LHCN-M2 (cell line): ENCODE measurements around the gene MYDGF. TPM values are rescaled to one million over a fixed set of nuclear protein-coding genes. Genes with fewer than 3 reads are reported as not detected.

ENCODE experiments used
- DNase-seq: peaks from one replicate; pipeline ENCODE4 v3.0.0-alpha.2; 2012; ENCODE audit warnings: low read depth
- total RNA-seq: library from RNA; depleted of rRNA; stranded (reverse); fragments of >200 nt; gene quantifications from 2 replicates; pipeline ENCODE4 v1.2.3, GENCODE V29; 2014

MYDGF gene
- total RNA-seq, 1 experiment from 2014 or later, result 151 TPM

DNA sequence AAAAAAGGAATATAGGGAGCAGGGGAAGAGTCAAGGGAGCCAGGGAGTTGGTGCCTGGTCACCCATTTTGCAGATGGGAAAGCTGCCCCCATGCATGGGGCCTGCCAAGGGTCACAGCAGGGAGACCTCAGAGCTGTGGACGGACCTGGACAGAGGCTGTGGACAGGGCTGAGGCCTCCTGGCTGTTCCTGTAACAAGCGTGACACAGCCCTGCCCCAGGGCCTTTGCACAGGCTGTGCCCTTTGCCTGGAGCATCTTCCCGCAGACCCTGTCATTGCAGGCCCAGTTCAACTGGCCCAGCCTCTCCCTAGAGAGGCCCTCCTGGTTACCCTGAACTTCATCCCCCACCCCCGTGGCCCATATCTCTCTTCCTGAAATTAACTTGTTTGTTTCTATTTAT is 24.4 kb downstream of the MYDGF start:
- no peak for DNase-seq

DNA sequence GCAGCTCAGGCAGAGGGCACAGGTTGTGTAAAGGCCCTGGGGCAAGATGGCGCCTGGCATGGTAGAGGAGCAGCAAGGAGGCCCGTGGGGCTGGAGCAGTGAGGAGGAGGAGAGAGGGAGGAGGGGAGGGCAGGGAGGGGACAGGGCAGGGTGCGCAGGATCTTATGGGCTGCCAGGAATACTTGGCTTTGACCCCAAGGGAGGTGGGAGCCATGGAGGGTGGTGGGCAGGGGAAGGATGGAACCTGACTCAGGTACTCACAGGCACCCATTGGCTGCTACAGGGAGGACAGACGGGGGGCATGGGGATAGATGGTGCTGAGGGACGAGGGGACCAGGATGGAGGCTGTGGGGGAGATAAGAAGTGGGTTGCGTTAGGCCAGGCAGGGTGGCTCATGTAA is 27.5 kb downstream of the MYDGF start:
- no peak for DNase-seq

DNA sequence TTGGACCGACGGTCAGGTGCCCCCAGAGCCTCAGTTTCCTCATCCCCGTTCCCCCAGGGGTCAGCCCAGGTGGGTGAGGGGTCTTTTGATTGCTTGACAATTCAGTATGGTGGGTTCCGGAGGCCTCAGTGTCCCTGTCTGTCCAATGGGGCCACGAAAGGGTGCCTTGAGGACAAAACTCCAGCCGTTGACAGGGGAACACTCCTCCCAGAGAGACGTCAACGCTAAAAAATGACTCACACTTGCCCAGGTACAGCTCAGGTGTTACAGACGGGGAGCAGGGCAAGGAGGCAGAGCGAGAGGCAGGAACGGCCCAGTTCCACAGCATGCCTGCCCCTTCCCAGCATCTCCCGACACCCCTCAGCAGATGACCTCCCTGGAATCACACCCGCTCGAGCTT is 29.0 kb downstream of the MYDGF start:
- DNase-seq, result no peak

DNA sequence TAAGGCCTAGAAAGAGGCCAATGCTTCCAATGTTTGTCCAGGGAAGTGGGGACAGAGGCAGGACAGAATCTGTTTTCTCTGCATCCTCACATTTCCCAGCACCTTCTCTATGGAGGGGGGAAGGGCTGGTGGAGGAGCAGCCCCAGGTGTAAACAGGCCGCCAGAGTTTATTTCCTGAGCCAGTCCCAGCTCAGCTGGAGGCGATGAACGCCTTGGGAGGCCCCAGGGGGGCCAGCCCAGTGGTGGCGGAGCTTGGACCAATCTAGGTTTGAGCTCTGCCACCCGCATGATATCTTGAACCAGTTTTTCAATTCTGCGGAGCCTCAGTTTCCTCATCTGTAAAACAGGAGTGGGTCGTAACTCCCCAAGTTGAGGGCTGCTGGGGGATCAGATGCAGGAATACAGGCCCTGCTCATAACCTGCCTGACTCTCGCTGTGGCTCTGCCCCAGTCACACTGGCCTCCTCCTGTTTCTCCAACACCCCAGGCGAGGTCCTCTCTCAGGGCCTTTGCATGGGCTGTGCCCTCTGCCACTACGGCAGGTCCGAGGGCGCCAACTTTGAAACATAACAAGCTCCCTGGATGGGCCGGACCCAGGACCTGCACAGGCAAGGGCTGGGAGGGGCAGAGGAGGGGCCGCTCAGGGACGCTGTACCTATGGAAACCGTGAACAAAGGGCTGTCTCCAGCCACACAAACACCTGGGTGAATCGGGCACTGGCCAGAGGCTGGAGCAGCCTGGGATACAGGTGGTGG is 29.7 kb downstream of the MYDGF start:
- no peak for DNase-seq

DNA sequence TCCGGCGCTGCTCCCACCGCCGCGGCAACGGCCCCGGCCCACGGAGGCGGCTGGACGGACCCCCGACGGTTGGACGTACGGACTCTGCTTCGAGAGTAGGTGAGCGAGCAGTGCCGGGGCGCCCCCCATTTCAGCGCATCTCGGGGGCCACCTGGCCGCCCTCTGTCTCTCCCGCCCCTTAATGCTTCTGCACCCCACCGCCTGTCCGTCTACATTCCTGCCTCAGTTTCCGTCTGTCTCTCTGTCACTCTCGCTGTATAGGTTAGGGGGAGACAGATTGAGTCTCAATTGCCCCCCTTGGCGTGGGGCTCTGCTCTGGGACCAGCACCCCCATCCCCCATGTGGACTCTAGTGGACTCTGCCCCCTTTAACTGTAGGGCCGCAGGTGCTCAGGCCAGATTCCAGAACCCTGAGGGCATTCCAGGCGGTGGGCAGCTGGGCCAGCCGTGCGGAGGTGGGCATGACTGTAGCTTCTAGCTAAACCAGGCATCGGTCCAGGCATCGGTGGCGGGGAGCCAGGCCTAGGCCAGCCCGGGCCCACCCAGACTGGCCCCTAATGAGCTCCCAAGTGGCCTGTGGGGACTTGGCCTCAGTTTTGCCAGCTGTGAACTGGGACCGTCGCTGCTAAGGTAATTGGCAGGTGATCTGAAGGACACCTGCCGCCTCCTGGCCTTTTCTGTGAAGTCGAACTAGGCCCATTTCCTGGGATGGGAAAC is 30.5 kb downstream of the MYDGF start:
- no peak for DNase-seq

DNA sequence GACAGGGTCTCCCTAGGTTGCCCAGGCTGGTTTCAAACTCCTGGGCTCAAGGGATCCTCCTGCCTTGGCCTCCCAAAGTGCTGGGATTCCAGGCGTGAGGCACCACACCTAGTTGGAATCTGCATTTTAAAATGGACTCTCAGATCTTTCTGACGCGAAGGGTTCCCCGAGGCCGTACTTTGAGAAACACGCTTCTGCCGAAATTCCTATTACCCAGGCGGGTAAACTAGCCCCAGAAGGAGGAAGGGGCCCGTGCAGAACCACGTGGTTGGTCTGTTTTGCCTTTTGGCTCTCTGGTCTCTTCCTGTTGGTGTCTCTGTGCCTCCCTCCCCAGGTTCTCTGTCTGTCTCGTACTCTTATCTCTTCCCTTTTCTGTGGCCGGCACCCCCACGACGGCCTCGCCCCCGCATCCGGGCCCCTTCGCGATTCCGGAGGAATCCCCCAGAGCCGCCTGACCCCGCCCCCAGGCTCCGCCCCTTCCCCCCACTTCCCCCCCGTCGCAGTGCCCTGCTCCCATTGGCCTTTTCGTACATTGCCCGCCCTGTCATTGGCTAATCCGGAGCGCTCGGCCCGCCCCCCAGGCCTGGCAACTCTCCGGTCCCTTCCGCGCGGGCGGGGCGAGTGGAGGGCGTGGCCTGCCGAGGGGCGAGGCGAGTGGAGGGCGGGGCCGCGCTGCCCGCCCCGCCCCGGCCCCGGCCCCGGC is 31.2 kb downstream of the MYDGF start, which contains the start of gene TNFAIP8L1:
TSS of gene TNFAIP8L1 (plus strand) at position 689 of the 703 bp plus-strand sequence. CDS start 12,354 bp downstream, outside the sequence.
- peak; percentile 94 for DNase-seq

DNA sequence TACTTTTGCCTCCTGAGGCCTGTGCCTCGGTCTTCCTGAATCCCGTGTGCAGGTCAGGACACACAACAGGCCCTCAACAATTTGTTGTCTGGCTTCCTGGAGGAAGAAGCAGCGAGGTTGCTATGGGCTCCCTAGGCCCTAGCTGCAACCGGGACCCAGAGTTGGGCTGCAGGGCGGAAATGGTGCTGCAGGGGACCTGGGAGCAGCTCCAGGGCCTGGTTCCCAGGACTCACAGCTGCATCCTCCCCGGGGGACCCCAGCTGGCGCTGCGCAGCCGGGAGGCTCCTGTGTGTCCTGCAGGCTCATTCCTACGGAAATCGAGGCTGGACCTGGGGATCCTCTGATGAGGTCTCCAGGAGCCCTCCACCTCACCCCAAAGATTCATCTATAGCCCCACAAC is 31.8 kb downstream of the MYDGF start:
- no peak for DNase-seq

DNA sequence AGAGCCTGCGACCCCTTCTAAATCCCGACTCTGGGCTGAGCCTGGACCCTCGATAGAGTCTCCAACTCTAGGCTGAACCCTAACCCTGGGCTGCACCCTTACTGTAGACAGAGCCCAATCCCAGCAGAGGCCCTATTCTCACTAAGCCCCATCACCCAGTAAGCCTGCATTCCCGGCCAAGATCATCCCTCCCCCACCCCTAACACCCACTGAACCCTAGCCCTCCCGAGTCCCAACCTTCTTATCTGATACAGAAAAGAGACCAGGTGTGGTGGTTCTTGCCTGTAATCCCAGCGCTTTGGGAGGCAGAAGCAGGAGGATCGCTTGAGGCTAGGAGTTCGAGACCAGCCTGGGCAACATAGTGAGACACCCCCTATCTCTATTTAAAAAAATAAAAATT is 33.4 kb downstream of the MYDGF start:
- DNase-seq, result no peak

DNA sequence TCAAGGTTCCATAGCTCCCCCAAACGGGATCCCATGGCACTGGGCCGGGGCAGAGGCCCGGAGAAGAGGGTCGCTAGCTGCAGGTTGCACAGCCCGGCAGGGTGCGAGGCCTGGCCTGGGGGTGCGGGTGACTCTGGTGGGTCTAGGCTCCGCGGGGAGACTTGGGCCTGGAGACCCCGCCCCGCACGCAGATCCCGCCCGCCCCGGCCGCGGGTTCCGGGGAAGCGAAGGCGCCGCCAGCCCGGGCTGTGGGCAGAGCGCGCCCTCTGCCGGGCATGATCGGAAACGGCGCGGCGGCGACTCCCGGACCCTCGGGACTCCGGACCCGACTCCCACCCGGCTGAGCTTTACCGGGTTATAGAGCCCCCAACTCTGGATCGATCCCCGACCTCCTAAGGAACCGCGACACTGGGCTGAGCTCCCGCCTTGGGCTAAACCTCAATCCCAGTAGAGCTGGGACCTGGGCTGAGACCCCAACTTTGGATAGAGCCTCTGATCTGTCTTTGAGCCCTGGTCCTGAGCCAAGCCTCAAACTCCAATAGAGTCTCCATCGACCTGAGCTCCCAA is 33.9 kb downstream of the MYDGF start:
- peak; percentile 58 for DNase-seq

DNA sequence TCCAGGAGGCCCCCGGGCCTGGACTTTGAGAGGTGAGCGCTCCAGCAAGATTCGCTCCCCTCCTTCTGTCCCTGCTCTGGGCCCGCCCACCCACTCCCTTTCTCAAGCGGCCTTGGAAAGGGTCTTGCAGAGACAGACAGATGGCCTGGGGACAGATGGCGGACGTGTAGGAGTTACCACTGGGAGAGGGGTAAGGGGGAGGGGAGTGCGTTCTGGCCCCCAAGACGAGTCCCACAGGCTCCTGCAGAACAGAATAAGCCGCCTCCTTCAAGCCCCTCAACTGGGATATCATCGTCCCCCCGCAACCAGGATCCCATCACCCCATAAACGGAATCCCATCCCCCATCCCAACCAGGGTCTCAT is 34.4 kb downstream of the MYDGF start:
- no peak for DNase-seq

DNA sequence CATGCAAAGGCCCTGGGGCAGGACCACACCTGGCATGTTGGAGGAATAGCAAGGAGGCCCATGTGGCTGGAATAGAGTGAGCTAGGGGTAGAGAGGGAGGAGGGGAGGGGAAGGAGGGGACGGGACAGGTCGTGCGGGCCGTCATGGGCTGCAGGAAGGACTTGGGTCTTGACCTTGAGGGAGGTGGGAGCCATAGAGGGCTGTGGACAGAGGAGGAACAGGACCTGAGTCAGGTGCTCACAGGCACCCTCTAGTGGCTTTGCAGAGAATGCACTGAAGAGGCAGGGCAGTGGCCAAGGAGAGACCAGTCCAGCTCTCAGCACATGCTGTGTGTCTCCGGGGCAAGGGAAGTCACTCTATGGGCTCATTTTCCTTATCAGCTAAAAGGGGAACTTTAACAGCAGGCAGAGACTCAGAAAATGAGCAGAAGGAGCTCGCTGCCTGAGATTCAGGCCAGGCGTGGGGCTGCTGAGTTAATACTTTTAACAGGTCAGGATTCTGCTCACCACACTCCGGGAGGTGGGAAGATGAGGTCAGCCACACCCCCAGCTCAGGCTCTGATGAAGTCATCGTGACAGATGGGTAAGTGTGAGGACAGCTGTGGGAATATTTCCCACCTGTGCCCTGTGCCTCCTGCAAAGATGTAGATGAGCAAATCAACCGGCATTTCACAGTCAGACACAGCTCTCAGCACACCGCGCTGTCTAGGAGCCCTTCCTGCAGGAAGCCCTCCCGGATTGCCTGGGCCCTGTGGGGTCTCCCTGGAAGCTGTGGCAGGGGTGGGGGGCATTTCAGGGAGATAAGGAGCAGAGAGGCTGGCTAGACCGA is 36.8 kb downstream of the MYDGF start:
- DNase-seq, result peak; percentile 97

DNA sequence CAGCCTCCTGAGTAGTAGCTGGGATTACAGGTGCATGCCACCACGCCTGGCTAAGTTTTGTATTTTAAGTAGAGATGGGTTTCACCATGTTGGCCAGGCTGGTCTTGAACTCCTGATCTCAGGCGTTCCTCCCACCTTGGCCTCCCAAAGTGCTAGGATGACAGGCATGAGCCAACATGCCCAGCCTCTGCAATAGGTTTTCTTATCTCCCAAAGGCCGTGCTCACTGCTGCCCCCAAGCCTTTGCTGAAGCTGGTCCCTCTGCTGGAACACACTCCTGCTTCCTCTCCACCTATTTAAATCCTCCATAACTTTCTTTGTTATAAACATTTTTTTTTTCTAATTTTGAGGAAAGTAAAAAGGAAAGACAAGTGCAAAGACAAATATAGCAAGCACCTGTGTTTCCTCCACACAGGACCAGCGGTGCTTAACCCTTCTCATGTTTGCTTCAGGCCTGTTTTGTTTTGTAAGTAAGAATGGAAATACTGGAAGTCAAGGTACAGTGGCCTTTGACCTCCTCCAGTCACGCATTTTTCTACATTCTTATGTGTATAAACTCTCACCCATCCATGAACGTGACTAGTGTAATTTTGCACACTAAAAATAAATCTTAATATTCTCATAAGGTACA is 45.3 kb downstream of the MYDGF start:
- peak; percentile 40 for DNase-seq

DNA sequence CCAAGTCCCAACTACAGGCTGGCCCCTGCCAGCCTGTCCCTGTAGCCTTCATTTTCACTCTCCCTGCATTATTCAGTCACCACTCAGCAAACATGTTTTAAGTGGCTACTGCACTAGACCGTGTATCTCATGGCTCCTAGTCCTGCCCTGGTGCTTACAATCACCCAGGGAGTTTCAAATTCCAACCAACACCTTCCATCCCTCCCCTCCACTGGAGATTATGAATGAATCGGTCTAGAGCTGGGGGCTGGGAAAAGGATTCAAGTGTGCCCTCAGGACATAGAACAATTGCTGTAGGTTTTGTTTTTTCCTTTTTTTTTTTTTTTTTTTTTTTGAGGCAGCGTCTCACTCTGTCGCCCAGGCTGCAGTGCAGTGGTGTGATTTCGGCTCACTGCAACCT is 45.8 kb downstream of the MYDGF start:
- no peak for DNase-seq

DNA sequence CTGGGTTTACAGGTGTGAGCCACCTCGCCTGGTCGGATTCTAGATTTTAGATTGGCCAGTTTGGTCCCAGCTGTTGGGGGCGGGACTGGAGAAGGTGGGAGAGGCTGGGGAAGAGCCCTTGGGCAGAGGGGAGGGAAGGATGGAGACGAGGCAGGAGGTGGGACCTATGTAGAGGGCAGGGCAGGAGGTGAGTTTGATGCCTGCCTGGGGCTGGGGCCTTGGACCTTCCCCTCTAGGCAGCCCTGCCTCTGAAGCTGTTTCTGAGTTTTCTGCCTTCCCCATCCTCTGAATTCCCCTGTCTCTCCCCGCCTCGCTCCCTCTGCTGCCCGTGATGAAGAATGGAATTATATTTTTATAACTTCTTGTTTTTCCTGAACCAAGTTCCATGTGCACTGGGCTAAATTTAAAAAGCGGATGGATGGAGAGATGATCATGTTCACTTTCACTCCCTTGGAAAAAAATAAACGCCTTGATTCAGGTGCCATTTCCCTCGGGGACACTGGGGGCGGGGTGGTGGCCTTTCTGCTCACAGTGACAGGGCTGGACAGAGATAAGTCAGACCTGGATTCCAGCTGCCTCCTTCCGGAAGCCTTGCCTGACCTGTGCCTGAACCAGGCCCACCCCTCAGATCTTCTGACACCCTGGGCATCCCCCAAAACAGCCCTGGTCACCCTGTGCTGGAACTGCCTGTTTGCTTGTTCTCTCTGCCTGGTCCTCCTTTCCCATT is 47.3 kb downstream of the MYDGF start:
- DNase-seq, result no peak

DNA sequence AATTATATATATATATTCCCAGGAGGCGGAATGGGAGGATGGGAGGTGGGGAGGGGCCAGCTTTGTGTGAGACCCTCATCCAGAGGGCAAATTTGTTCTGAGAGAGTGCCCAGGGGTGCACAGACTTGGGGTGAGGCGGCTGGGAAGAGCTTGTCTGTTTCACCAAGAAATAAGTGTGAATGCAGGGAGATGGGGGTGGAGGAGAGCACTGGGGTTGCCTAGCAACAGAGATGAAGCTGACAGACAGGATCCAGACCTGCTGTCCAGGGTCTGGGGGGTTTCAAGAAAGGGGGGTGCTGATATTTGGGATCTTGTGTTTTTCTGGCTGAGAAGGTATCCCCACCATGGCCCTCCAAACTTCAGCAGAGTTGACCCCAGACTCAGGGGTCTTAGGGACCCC is 49.5 kb downstream of the MYDGF start:
- DNase-seq, result no peak

DNA sequence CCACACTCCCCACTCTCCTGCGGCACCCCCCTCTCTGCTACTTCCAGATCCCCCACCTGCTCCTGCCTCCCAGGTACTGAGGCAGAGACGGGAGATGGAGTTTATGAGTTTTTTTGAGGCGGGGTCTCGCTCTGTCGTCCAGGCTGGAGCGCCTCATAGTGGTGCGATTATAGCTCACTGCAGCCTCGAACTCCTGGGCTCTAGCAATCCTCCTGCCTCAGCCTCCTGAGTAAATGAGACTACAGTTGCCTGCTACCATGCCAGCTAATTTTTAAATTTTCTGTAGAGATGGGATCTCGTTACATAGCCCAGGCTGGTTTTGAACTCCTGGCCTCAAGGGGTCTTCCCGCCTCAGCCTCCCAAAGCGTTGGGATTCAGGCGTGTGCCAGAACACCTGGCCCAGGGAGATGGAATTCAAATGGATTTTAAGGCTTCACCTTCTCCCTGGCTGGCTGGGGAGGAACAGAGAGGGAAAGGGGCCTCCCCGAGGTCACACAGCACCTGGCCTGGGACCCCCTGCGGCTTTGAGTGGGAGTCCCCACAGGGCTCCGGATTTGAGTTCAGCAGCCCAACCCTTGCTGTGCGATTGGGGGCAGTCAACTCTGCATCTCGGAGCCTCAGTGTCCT is 50.4 kb downstream of the MYDGF start:
- no peak for DNase-seq

DNA sequence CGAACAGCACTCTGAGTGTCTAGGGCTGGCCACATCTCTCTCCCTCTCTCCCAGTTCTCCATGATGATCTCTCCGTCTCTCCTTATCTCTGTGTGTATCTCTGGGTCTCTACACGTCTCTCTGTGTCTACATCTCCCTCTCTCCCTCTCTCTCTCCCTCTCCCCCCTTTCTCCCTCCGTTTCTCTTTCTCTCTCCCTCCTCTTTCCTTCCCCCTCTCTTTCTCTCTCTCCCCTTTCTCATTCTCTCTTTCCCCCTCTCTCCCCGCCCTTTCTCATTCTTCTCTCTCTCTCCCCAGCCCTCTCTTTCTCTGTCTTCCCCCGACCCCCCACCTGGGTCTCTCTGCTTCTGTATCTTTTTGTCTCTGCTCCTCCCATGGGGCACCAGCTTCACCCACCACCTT is 52.1 kb downstream of the MYDGF start:
- no peak for DNase-seq

DNA sequence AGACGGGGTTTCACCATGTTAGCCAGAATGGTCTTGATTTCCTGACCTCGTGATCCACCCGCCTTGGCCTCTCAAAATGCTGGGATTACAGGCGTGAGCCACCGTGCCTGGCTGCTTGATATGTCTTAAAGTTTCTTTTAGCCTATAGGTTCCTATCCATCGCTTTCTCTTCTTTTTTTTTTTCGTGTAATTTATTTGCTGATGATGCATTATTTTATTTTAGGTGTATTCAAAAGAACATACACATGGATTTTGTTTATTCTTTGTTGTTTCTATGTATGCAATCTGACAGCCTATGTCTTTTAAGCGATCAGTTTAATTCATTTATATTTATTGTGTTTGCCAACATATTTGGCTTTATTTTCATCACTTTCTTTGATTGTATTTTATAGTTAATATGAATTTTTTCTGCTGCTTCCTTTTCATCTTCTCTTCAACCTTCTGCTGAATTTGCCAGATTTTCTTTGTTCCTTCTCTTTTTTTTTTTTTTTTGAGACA is 56.8 kb downstream of the MYDGF start:
- no peak for DNase-seq

DNA sequence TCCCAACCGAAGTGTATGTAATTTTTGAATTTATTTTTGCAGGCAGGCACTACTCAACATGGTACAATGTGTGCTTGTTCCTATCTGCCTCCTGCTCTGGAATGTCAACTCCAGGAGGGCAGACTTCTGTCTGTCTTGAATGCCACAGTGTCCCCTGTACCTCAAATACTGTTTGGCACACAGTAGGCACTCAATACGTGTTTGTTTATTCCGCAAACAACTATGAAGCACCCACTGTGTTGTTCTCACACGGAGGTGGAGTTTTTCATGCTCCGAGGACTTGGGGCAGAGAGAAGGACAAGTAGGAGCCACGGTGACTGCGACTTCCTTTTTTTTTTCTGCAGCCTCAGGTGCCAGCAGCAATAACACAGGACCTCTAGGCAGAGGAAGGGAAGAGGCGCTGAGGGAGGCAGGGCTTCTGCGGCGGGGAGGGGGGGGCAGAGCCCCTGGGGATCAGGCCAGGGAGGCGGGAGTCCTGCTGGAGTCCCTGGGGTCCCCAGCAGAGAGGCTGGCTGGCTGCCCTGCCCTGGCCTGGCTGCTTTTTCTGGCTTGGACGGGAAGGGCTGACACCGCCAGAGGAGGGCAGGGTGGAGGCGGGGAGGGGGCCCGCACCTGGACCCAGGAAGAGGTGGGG is 60.1 kb downstream of the MYDGF start:
- DNase-seq, result no peak
